Colonic mucosa (tissue), 4 donors: ENCODE measurements around the gene SNHG17. TPM values are rescaled to one million over a fixed set of nuclear protein-coding genes. Genes with fewer than 3 reads are reported as not detected.
"Not testable (repeated sequence)": the region's sequence is repeated elsewhere in the genome, so short reads cannot be mapped to it uniquely, and the experiment has no call there.

Source experiments
- DNase-seq: peaks from one replicate; pipeline ENCODE4 v3.0.0-alpha.2; 2020
- H3K27ac ChIP-seq: fragments of 200-600 bp; one replicate; pipeline ENCODE4 v1.8.0; 2021
- H3K27me3 ChIP-seq: fragments of 200-600 bp; one replicate; pipeline ENCODE4 v1.8.0; 2021
- H3K36me3 ChIP-seq: fragments of 200-600 bp; one replicate; pipeline ENCODE4 v1.8.0; 2021
- H3K4me1 ChIP-seq: fragments of 200-600 bp; one replicate; pipeline ENCODE4 v1.8.0; 2021; ENCODE audit warnings: mild to moderate bottlenecking
- H3K4me3 ChIP-seq: fragments of 200-600 bp; one replicate; pipeline ENCODE4 v1.8.0; 2021
- H3K9ac ChIP-seq, 2 donors: one replicate each; pipeline ENCODE4 v1.7.0; 2013; ENCODE audit warnings: control low read depth in 2 of 2, low read depth in 2 of 2, low read length in 2 of 2
- H3K9me3 ChIP-seq: fragments of 200-600 bp; one replicate; pipeline ENCODE4 v1.8.0; 2021
- intact Hi-C: fragments of 100-400 bp; cut with DNase I; formaldehyde crosslinking; loops from one replicate; pipeline ENCODE4 v1.14.1; 2022
- total RNA-seq, 2 donors: library from RNA; stranded (reverse); fragmentation: NEBNext Ultra II Directional in 1 of 2; extraction: Animal tissue kit (Norgen Biotek cat#: 25700) in 1 of 2; gene quantifications; one replicate each; pipeline ENCODE4 v1.2.1, GENCODE V29; 2021
- TF ChIP-seq, protein P1 (sequence below): fragments of 200-600 bp; IDR thresholded peaks from one replicate; pipeline ENCODE4 v1.8.0; 2022; ENCODE audit warnings: antibody characterized with exemption, mild to moderate bottlenecking
- donor health status: healthy.
- donor health status: DM: no; HTN: no; CAD: no.
- donor health status: DM: no; HTN: no; CAD: no.

SNHG17 gene
- total RNA-seq, 2 donors from 2014 or later, result 21.8 to 36.4 TPM

DNA sequence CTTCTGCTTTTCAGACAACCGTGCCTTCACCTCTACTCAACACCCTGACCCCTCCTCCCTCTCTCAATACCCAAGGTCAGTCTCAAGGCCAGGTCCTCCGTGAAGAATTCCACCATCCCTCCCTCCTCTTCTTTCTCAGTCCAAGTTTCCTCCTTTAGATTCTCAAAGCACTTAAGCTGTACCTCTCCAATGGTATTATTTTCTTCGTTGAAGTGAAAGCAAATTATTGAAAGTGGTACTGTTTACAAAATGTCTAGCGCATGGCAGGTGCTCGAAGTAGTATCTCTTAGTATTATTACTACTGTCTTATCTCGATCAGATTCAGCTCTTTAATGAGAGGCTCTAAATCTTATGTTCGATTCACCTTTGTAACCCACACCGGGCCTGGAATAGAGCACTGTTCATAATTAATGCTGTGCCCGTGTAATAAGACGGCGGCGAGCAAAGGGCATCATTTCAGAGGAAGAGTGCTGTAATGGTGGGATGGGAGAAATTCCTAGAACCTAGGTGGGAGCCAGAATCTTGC is 36.9 kb upstream of the SNHG17 start:
- no peaks in the 10 kb centered on the region for H3K9me3 ChIP-seq
- intact Hi-C loops, result no loop called here
- H3K4me3 ChIP-seq, result peak overlapping the region; percentile 69
- H3K9ac ChIP-seq, result peak overlapping the region; percentile 13 to 69
- H3K27ac ChIP-seq, result peak overlapping the region; percentile 92
- H3K4me1 ChIP-seq, result peaks cover 12% of the 10 kb centered on the region
- H3K36me3 ChIP-seq, result no peaks in the 10 kb centered on the region
- TF ChIP-seq, protein P1, sequence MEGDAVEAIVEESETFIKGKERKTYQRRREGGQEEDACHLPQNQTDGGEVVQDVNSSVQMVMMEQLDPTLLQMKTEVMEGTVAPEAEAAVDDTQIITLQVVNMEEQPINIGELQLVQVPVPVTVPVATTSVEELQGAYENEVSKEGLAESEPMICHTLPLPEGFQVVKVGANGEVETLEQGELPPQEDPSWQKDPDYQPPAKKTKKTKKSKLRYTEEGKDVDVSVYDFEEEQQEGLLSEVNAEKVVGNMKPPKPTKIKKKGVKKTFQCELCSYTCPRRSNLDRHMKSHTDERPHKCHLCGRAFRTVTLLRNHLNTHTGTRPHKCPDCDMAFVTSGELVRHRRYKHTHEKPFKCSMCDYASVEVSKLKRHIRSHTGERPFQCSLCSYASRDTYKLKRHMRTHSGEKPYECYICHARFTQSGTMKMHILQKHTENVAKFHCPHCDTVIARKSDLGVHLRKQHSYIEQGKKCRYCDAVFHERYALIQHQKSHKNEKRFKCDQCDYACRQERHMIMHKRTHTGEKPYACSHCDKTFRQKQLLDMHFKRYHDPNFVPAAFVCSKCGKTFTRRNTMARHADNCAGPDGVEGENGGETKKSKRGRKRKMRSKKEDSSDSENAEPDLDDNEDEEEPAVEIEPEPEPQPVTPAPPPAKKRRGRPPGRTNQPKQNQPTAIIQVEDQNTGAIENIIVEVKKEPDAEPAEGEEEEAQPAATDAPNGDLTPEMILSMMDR, result no peak
- DNase-seq, result no peak
- H3K27me3 ChIP-seq, result no peaks in the 10 kb centered on the region

DNA sequence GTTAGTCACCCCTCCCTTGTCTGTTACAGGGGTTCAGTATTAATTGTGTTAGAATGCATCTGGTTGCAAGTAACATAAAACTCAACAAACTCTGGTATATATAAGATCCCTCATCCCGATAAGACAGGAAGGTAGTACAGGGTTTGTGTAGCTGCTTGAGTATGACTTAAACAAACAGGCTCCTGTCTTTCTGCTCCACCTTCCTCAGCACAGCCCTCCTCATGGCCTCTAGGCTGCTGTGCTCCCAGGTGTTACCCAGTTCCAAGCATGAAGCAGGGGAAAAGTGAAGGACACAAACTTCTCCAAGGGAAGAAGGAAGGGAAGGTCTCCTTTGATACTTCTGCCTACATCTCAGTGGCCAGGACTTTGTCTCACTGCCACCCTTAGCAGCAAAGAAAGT is 36.1 kb upstream of the SNHG17 start:
- Histone ChIP-seq H3K27me3 (no peaks in the 10 kb centered on the region), H3K27ac (no peak overlapping the region), H3K4me3 (no peak overlapping the region), H3K9ac (peak overlapping the region in 1 of 2 donors; percentile 69), H3K4me1 (peaks cover 12% of the 10 kb centered on the region), H3K36me3 (no peaks in the 10 kb centered on the region), H3K9me3 (no peaks in the 10 kb centered on the region)
- DNase-seq, result no peak
- TF ChIP-seq, protein P1, result no peak
- intact Hi-C loops, result no loop called here

DNA sequence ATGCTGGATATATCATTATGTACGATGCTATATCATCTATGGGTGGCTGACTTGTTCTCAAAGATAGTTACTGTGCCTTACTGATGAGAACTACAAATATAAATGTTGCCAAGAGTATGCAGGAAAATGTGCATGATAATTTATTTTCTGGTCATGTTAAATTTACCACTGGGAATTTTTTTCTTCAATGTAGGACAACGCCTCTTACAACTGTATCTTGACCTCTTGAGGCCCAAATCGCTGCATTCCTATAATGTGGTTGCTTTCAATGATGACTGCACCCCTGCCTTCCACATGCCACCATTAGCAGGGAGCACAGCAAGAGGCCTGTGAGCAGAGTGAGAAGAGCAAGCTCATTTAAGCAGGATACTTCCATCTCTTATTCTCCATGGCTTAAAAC is 31.9 kb upstream of the SNHG17 start:
- Histone ChIP-seq H3K9ac (no peak overlapping the region), H3K27ac (no peak overlapping the region), H3K36me3 (no peaks in the 10 kb centered on the region), H3K27me3 (no peaks in the 10 kb centered on the region), H3K4me3 (no peak overlapping the region), H3K4me1 (no peaks in the 10 kb centered on the region), H3K9me3 (no peaks in the 10 kb centered on the region)
- DNase-seq, result no peak
- TF ChIP-seq, protein P1, result no peak
- intact Hi-C loops, result no loop called here

DNA sequence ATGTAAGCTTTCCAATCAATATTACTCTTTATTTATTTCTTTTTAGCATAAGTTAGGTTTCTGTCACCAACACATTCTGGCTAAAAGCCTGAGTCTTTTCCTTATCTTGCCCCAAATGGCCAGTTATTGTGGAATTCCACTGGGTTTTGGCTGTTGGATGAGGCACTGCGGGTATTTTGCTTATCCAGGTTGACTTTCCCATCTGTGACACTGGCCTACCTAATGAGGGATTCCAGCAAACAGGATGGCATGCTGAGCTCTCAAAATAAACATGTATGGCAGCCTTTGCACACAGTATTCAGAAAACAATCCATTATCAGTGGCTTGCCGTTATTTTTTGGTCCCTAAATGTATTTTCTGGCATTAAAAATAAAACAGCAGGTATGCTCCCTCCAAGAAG is 31.0 kb upstream of the SNHG17 start:
- Histone ChIP-seq H3K4me1 (no peaks in the 10 kb centered on the region), H3K27me3 (no peaks in the 10 kb centered on the region), H3K27ac (no peak overlapping the region), H3K4me3 (no peak overlapping the region), H3K9me3 (no peaks in the 10 kb centered on the region), H3K36me3 (no peaks in the 10 kb centered on the region), H3K9ac (no peak overlapping the region)
- intact Hi-C loops, result no loop called here
- TF ChIP-seq, protein P1, result no peak
- DNase-seq, result no peak

DNA sequence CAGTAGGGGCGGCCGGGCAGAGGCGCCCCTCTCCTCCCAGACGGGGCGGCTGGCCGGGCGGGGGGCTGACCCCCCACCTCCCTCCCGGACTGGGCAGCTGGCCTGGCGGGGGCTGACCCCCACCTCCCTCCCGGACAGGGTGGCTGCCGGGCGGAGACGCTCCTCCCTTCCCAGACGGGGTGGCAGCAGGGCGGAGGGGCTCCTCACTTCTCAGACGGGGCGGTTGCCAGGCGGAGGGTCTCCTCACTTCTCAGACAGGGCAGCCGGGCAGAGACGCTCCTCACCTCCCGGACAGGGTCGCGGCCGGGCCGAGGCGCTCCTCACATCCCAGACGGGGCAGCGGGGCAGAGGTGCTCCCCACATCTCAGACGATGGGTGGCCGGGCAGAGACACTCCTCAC is 26.4 kb upstream of the SNHG17 start:
- H3K27me3 ChIP-seq, DNase-seq, H3K27ac ChIP-seq, intact Hi-C loops, H3K36me3 ChIP-seq, H3K9me3 ChIP-seq, H3K9ac ChIP-seq, H3K4me3 ChIP-seq, H3K4me1 ChIP-seq: not testable (repeated sequence)

DNA sequence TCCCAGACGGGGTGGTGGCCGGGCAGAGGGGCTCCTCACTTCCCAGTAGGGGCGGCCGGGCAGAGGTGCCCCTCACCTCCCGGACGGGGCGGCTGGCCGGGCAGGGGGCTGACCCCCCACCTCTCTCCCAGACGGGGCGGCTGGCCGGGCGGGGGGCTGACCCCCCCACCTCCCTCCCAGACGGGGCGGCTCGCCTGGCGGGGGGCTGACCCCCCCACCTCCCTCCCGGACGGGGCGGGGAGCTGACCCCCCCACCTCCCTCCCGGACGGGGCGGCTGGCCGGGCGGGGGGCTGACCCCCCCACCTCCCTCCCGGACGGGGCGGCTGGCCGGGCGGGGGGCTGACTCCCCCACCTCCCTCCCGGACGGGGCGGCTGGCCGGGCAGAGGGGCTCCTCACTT is 26.0 kb upstream of the SNHG17 start:
- H3K4me3 ChIP-seq, DNase-seq, H3K36me3 ChIP-seq, intact Hi-C loops, H3K27me3 ChIP-seq, H3K4me1 ChIP-seq, H3K9me3 ChIP-seq, H3K27ac ChIP-seq, H3K9ac ChIP-seq: not testable (repeated sequence)

DNA sequence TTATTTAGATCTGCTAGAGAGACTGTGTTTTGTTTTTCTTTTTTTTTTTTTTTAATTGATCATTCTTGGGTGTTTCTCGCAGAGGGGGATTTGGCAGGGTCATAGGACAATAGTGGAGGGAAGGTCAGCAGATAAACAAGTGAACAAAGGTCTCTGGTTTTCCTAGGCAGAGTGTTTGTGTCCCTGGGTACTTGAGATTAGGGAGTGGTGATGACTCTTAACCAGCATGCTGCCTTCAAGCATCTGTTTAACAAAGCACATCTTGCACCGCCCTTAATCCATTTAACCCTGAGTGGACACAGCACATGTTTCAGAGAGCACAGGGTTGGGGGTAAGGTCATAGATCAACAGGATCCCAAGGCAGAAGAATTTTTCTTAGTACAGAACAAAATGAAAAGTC is 25.5 kb upstream of the SNHG17 start:
- H3K9ac ChIP-seq, DNase-seq, intact Hi-C loops, H3K36me3 ChIP-seq, H3K27ac ChIP-seq, H3K4me3 ChIP-seq, H3K9me3 ChIP-seq, H3K4me1 ChIP-seq, H3K27me3 ChIP-seq: not testable (repeated sequence)
